Measurements from ENCODE around the gene ZSCAN5B.
A peak's percentile ranks its signal among the peaks of the same experiment; 100 is the strongest.

The ZSCAN5B gene

DNA sequence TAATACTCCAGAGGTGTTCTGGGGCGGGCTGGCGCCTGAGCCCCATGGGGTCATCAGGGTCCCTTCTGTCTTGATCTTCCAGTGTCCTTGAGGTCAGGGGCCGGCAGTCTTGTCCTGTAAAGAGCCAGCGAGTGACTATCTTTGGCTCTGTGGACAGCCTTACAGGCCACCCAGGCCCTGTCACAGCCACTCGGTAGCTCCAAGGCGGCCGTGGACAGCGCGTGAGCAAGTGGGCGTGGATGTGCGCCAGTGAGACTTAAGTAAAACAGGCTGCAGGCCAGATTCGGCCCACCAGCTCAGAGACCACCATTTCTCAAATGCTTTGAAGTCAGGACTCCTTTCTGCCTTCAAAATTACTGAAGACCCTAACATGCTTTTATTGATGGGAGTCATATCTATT is 52.8 kb downstream of the ZSCAN5B start:
- no peak for DNase-seq (ENCODE audit: low read depth in 2 of 2)

DNA sequence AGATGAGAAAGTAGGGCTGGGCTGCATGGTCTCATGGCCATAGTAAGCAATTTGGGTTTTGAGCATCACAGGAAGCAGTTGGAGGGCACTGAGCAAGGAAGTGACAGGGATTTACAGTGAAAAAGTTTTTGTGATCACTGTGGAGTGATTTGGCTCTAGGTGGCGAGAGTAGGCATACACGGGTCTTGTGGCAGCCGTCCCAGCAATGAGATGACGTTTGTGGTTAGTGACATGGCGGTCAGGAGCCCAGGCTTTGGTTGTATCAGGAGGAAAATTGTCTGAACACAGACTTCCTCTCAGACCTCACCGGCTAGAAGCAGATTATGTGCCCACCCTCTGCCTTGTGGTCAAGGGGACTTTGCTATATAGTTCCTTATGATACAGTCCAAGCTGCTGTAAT is 53.2 kb downstream of the ZSCAN5B start:
- DNase-seq (ENCODE audit: low read depth in 2 of 2): no peak

DNA sequence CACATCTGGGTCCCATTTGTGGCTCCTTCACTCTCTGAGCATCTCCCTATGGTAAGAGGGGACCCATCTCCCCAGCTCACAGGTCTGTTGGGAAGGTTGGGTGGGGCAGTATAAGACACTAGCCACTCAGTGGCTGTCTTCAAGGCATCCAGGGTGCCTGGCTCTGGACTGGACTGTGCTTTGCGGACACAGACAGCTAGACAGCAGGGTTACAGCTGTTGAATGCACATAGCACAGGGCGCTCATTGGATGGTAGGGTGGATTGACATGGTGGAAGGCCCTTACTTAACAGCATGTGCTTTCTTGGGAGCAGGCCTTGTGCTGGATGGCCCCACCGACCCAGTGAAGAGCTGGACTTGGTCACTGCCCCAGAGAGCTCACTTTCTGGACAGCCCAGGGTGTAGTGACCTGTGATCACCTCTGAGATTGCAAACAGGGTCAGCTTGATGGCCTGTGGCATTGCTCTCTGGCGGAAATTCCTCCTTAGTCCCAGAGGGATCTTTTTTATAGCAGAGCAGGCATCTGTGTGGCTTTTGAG is 54.6 kb downstream of the ZSCAN5B start:
- DNase-seq (ENCODE audit: low read depth in 2 of 2): no peak

DNA sequence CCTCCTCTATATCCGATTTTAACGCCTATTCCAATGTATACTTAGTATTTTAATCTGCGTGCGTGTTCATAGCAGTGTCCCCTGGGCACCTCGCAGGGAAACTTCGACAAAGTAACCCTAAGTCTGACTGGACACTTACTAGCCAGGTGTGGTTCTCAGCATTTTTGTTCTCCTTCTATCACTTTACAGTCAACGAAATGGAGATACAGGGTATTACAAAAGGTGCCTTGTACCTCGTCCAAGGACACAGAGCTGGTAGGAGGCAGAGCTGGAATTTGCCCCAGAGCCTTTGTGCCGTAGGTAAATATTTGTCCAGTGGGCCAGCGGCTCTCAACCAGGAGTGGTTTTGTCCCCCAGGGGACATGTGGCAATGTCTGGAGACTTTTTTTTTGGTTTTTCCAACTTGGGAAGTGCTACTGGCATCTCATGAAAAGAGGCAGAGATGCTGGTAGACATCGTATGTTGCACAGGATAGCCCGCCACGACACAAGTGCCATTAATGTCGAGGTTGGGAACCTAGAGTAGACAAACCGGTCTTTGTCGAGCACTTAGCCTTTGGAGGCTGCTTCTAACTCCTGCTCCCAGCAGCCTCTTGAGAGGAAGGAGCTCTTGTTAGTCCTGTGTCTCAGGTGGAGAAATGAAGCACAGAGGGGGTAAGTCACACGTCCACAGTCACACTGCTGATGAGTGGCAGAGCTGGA is 55.3 kb downstream of the ZSCAN5B start:
- no peak for DNase-seq (ENCODE audit: low read depth in 2 of 2)

DNA sequence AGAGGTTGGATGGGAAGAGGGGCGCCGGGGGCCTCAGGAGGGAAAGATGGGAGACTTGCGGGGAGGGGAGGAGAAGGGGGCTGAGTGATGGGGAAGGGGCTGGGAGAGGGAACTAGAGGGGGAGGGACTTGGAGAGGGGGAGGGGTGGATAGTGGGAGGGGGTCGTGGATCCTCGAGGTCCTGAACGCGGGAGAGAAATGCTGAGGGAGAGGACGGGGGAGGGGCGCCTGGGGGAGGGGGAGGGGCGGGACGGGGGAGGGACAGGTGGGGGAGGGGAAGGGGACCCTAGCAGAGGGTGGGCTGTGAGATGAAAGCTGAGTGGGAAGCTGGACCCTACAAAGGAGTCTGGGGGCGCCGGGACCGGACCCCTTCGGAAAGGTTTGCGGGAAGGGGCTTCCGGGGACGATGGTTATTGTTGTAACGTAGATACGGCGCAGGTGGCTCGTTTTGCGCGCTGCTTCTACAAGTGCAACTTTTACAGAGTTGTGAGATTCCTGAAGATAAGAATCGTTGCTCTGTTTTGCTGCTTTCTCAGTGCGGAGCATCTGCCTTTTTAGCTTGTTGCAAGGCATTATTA is 56.1 kb downstream of the ZSCAN5B start:
- DNase-seq (ENCODE audit: low read depth in 2 of 2): no peak

DNA sequence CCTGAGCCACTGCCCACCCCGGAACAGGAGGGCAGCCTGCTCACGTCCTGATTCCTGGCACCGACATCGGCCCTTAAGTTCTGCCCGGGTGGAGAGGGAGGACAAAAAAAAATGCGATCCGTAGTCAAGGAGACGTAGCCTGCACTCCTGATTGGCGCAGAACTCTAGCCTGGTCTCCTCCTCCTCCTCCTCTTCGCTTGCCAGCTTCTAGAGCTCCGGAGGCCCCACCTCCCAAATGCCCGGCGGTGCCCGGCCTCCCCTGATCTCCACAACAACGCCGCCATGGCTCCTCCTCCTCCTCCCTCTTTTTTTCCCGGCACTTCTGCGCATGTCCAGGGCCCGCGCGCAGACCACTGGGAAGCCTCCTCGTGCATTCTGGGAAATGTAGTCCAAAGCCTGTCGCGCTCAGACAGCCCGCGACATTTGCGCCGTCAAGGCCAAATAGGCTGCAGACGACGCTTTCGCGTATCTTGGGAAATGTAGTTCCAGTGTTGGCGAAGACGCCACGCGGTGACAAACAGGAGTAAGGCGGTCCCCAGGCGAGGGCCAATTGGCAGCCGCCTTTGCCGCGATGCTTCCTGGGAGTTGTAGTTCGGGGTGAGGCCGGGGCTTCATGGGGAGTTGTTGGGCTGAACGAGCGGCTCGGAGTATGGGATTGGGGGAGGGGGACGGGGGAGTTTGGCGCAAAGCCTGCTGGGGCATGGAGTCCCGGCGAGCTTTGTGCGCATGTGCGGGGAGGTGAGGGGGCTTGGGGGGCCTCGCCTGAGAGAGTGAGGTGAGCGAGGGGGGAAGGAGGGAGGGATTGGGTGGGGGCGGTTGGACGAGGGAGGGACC is 56.8 kb downstream of the ZSCAN5B start, which contains the start of gene ZNF444:
TSS of gene ZNF444 (plus strand) at position 705 of the 834 bp plus-strand sequence. CDS start 5,625 bp downstream, outside the sequence.
- DNase-seq (ENCODE audit: low read depth in 2 of 2): peak; percentile 95 to 97

DNA sequence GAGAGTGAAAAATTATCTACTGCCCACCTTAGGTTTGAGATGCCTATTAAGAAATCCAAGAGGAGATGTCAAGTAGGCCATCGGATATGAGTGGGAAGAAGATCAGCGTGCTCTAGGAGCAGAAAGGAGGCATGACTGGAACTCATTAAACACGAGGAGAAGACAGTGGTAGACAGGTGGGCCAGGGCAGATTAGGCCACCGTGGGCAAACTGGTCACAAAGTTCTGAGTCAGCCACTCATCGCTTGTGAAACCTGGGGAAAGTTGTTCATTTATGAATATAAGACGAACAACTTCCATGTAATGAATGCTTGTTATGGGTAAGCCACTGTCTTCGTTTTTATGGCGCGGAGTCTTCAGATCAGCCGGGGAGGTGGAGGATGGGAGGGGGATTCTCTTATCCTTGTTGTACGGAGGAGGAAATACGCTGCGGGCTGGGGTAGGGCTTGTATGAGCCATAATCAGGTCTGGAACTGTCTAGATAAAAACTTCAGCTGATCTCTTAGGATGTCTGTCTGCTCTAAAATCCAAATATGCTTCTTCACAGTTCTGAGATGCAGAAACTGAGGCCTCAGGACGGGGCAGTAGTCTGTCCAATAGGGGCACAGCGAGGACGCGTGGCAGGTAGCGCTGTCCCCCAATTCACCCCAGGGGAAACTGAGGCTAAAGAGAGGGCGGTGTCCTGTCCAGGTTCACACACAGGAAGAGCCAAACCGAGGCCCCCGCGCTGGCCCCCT is 57.6 kb downstream of the ZSCAN5B start:
- no peak for DNase-seq (ENCODE audit: low read depth in 2 of 2)

Measured in stimulated activated CD8-positive, alpha-beta memory T cell treated with anti-CD3 and anti-CD28 coated beads, Interleukin-15, amount 100 ng/mL, for 48 hours (primary cell).